PC-3 (cell line): ENCODE results near the gene CST11.

ENCODE experiments used
- CTCF ChIP-seq: fragments of 300-600 bp; sonication (generic); conservative IDR thresholded peaks from 2 replicates; pipeline ENCODE4 v1.5.1; 2017; ENCODE audit warnings: antibody characterized with exemption, low read depth, mild to moderate bottlenecking, low read length
- EZH2 ChIP-seq: fragments of 300-600 bp; sonication (generic); IDR thresholded peaks from one replicate; pipeline ENCODE4 v1.6.1; 2017; ENCODE audit warnings: antibody characterized with exemption, mild to moderate bottlenecking, low read length; ENCODE audit not compliant: unreplicated experiment
- EZH2phosphoT487 ChIP-seq: fragments of 300-600 bp; sonication (generic); IDR thresholded peaks from 2 replicates; pipeline ENCODE4 v1.6.1; 2018; ENCODE audit warnings: mild to moderate bottlenecking, antibody characterized with exemption, low read length, borderline replicate concordance

DNA sequence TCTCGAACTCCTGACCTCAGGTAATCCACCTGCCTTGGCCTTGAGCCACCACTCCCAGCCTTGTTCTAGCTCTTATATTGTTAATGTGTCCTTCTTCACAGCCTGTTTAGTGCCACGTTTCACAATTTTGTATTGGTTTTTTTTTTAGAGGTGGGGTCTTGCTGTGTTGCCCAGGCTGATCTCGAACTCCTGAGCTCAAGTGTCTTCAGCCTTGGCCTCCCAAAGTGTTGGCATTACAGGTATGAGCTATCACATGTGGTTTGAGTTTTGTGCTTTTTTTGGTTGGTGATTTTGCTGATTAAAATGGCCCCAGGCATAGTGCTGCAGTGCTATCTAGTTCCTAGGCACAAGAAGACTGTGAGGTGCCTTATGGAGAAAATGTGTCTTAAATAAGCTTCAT lies 19.0 kb downstream of the CST11 start:
- TF ChIP-seq CTCF (no peak), EZH2 (no peak), EZH2phosphoT487 (no peak)
